ENCODE data around the gene CBARP.
A peak's percentile ranks its signal among the peaks of the same experiment; 100 is the strongest.

CBARP gene

DNA sequence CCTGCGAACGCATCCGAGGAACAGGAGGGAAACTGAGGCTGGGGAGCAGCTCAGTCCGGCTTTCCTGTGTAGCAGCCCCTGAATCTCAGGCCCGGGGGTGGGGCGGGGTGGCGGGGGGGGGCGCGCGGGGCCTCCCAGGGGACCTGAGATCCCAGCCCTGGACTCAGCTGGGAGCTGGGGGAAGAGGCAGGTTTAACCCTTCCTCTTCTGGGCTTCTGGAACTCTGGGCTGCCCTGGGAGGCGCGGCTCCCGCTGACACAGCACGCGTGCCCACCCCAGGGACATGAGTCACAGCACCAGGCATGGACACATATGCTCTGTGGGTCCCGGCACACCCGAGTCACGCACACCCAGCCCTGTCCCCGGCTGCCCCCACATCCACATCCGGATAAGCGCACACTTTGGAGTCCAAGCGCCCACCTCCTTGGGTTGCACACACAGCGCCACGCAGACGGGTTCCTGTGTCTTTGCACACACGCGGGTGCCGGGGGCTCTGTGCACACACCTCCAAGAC, 27.9 kb upstream of the CBARP start:
- DNase-seq (ENCODE audit: low read depth in 3 of 3): no peak

DNA sequence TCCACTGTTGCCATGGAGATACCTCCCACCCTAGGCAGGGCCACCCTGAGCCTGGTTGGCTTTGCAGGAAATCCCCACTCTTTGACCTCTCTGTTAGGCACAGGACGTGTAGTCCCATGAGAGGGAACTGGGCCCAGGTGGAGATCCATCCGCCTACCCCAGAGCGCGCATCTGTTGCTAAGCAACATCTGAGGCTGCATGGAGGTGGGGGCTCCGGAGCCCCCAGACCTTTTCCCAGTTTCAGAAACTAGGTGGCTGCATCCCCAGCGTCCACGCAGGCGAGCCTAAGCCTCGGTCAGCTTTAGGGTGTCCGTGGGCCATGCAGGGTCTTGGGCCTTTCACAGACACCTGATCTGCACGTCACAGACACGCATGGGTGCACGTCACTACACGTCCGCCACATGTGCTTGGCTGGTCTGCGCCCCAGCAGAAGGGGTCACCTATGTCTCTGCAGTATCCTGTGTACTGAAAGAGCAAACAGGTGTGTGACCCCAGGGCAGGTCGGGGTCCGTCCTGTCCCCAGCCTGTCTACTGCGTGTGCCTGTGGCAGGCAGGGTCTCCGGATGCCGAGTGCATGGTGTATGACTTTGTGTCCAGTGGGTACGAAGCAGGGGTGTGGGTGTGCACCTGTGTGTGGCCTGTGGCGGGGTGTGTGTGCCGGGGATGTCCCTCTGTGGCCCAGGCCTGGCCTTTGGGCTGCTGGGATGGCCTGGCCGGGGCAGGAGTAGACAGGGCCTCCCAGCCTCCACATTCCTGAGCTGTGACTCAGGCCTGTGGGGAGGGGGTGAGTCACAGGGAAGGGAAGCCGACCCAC, 27.2 kb upstream of the CBARP start:
- no peak for DNase-seq (ENCODE audit: low read depth in 3 of 3)

DNA sequence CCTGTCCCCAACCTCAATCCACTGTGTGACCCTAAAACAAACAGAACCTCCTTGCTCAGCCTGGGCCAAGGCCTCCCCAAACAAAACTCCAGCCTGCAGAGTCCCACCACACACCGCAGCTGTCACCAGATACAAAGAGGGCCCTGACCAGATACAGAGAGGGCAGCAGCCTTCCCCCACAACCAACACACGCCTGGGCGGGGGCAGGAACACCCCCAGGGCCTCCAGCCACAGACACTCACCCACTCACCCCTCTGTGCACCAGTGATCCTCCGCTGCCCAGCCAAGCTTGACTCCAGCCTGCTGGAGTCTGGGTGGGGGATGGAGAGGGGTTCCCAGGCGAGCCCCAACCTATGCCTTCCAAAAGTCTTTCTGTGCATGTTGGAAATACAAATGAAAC, 25.4 kb upstream of the CBARP start:
- no peak for DNase-seq (ENCODE audit: low read depth in 3 of 3)

DNA sequence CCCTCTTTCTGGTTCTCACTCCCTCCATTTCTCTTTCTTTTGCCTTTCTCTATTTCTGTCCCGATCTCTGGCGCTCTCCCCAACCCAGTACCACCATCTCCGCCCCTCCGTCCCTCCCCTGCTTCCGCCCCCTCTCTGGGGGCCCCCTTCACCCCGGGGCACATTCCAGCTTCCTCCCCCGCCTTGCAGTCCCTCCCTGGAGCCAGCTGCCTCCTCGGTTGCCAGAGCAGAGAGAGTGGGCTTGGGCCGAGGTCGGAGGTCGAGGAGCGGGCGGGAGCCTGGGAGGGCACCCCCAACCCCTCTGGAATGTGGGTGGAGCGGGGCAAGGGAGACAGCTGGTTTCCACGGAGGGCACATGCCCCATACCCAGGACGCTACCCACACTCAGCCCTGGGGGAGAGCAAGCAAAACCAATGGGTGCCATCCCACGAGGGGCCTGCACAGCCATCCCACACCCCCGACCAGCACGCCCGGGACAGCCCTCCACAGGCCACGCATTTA, 24.9 kb upstream of the CBARP start:
- DNase-seq (ENCODE audit: low read depth in 3 of 3): no peak

DNA sequence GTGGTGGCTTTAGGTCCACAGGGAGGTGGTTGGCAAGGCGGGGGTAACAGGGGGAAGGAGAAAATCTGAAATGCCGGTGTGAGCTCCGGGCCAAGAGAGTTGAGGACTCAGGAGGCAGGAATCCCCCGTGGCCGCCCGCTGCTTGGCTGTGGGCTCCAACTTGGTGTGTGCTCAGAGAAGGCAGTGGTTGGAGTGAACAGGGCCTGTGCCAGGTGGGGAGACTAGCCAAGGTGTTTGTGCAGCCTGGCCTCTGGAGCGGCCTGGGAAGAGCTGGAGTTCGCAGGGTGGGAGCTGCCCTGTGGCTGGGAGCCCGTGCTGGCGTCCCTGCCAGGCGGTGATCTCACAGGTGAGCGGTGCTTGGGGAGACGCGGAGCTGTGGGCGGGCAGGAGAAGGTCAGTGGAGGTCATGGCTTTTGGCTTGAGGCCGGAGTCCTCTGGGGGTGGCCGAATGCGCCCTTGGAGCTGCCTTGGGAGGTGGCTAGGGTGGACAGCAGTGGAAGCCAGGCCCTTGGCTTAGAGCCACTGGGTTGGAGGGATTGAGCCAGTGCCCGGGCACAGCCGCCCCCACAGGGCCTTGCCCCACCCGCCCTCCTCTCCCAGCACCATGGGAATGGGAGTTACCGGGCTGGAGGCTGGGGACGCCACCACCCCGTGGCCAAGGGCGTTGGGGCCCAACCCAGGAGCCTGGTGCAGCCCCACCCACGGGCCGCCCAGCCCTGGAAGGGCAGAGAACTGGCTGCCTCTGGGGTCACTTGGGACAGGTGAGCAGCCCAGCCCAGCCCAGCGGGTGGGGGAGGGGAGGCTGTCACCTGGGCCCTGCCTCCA, 24.2 kb upstream of the CBARP start:
- DNase-seq (ENCODE audit: low read depth in 3 of 3): no peak

DNA sequence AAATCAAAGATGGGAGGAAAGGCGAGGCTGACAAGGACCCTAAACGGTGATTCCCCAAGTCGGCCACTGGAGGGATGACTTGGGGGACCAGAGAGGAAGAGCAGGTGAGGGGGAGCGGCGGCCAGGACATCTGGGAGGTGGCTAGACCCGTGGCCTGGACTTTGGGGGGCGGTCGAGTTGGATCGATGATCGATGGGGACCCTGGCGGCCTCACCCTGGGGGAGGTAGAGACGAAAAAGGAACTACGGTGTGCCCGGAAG, 23.7 kb upstream of the CBARP start:
- no peak for DNase-seq (ENCODE audit: low read depth in 3 of 3)

DNA sequence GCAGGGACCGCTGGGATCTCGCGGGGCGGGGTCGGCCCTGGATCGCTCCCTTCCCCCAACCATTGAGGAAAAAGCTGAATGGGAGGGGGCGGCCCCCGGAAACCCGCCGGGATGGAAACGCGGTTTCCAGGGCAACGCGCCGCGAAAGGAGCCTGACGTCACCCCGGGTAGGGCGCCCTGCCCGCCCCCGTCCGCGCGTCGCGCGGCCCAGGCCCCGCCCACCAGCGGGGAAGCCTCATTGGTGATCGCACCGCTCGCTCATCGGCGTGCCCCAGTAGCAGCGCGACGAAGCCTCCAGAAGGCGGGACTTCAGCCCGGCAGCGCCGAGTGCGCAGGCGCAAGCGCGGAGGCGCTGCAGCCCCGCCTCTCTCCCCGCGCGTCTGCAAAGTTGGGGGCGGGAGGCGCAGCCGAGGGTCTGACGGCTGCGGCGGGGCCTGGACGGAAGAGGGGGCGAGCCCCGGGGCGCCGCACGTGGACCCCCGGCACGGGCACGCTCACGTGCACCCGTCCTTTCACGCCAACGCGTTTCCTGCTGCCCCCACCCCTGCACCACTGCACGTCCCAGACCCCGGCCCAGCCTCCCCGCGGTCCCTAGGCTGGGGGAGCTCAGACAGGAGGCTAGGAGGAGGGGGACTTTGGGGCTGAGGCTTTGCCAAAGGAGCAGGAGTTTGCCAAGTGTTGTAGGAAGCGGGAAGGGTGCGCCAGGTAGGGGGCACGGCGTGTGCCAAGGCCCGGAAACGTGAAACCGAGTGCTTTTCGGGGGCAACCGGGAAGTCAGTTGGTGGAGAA, 23.1 kb upstream of the CBARP start:
- DNase-seq (ENCODE audit: low read depth in 3 of 3): peak; percentile 91 to 97 (median 95)

DNA sequence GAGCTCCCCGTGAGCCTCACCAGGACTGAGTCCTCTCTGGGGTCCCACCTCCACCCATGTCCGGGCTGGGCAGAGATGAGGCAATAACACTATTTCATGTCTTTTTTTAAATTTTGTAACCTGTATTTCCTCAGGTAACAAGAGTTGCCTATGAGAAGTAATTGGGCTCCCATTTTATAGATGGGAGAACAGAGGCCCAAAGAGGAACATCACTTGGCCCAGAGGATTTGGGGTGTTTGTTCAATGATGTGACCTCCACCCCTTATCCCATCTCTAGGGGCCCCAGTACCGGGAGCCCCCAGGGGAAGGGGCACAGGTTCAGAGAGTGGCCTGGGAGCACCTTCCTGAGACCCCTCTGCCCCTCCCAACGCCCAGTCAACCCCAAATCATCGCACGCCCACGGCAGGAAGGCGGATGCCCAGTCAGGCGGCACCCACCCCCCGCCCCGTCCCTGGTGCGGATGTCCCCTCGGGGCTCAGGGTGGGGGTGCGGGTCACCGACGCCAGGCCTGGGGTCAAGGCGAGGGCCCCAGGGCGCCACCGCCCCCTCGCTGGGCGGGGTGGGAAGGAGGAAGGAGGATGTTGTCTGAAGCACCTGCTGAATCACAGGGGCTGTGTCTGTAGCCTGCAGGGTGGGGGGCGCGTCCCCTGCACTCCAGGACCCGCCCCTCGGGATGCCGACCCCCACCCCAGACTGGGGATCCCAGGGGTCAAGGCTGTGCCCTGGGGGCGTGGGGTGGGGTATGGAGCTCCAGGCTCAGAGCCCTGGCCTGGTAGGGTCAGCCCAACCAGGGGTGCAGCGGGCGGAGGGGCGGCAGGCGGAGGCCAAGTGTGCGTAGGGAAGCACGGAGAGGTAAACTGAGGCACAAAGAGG, 22.3 kb upstream of the CBARP start:
- DNase-seq (ENCODE audit: low read depth in 3 of 3): no peak

DNA sequence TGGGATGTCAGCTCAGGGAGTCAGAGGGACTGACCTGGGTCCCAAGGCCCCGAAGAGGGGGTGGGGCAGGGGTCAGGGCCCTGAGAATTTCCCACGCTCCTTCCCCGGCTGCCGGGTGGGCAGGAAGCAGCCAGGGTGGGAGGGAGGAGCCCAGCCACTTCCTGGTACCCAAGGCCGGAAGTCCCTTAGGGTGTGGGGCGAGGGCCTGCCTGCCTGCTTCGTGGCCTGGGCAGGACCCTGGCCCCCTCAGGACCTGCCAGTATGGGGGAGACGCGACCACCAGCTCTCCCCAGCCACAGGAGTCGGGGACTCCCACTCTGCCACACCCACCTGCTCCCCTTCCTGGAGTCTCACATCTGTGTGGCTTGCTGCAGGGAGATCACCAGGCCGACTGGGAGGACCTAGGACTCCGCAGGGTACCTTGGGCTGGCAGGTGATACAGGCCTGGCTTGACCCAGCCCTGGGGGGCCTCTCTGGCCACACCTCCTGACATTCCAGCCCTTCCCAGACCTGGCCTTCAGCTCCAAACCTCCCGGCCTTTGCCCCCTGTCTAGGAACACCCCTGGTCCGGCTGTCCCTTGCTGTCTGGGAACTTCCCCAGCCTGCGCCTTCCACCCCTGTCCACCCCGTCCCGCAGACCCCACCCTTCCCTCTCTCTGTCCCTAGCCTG, 21.5 kb upstream of the CBARP start:
- no peak for DNase-seq (ENCODE audit: low read depth in 3 of 3)

DNA sequence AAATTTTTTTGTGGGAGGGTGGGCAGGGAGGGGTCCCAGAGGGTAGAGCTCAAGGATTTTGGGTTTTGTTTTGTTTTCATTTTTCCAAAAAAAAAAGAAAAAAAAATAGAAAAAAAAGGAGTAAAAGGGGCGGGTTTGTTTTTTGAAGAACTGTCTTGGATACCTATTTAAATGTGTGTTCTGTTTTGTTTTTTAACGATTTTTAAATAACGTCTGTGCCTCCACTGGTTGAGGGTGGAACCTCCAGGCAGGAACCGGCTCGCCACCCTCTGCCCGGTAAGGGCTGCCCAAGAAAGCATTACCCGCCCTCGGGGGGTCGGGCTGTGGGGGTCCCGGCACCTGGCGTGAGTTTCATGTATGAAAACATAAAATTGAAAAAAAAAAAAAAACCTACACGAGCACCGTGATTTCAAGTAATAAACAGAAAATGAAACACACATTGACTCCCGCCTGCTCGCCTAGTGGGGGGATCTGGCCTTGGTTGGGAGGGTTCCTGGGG, 21.0 kb upstream of the CBARP start:
- no peak for DNase-seq (ENCODE audit: low read depth in 3 of 3)

DNA sequence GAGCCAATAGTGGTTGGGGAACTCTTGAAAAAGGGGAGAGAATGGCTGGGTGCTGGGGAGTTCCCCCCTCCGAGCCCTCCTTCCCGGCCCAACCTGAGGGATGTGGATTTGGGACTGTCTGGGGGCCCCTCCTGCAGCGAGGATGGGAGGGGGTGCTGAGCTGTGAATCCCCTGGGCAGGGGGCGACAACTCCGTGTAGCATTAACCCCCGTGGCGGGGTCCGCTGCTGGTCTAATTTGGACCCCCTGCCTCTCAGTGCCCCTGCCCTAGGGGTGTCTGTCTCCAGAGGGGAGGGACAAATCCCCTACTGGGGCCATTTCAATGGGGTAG, 20.3 kb upstream of the CBARP start:
- DNase-seq (ENCODE audit: low read depth in 3 of 3): no peak

DNA sequence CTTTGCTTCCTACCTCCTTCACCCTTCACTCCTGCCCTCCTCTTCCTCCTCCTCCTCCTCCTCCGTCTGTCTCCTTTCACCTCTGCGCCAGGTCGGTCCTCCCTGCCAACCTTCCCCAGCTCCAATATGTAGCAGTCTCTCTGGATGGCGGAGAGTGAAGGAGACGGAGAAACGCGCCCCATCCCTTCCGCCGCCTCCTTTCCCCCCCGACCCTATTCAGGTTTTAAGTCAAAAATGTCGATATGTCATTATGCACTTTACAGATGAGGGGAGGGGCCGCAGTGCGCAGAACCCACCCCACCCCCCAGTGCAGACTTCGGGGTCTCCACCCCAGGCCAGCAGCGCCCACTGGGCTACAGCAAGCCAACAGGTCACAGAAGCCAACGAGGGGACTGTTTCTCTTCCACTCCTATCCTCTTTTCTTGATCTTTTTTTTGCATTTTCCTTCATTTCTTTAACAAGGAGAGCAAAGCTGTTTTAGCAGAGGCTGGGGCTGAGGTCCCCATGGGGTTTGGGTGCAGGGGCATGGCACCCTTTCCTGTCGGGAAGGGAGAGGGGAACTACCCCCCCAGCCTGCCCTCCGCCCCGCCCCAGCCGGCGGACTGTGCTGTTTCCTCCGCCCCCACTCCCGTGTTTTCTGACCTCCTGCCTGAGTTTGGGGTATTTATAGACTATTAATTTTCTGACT, 19.8 kb upstream of the CBARP start:
- no peak for DNase-seq (ENCODE audit: low read depth in 3 of 3)

DNA sequence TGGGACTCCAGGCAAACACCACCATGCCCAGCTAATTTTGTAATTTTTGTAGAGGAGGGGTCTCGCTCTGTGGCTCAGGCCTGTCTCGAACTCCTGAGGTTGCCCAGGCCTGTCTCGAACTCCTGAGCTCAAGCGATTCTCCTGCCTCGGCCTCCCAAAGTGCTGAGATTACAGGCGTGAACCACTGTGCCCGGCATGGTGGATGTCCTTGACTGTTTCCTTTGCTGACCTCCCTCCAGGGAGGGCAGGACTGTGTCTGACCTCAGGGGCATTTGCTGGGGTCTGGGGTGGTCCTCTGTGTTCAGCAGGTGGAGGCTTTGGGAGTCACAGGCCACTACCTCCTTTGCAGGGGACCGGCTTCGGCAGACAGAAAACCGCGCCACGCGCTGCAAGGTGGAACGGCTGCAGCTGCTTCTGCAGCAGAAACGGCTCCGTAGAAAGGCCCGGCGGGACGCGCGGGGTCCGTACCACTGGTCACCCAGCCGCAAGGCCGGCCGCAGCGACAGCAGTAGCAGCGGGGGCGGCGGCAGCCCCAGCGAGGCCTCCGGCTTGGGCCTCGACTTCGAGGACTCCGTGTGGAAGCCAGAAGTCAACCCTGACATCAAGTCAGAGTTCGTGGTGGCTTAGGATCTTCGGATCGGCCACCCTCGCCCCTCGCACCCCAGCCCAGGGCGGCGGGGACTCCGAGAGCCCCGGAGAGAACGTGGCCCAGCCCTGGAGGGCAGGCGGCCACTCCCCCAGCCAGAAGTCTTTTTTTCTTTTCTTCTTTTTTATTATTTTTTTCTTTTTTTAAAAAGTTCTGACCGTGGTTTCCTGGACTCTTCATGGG, 19.1 kb upstream of the CBARP start:
- no peak for DNase-seq (ENCODE audit: low read depth in 3 of 3)

DNA sequence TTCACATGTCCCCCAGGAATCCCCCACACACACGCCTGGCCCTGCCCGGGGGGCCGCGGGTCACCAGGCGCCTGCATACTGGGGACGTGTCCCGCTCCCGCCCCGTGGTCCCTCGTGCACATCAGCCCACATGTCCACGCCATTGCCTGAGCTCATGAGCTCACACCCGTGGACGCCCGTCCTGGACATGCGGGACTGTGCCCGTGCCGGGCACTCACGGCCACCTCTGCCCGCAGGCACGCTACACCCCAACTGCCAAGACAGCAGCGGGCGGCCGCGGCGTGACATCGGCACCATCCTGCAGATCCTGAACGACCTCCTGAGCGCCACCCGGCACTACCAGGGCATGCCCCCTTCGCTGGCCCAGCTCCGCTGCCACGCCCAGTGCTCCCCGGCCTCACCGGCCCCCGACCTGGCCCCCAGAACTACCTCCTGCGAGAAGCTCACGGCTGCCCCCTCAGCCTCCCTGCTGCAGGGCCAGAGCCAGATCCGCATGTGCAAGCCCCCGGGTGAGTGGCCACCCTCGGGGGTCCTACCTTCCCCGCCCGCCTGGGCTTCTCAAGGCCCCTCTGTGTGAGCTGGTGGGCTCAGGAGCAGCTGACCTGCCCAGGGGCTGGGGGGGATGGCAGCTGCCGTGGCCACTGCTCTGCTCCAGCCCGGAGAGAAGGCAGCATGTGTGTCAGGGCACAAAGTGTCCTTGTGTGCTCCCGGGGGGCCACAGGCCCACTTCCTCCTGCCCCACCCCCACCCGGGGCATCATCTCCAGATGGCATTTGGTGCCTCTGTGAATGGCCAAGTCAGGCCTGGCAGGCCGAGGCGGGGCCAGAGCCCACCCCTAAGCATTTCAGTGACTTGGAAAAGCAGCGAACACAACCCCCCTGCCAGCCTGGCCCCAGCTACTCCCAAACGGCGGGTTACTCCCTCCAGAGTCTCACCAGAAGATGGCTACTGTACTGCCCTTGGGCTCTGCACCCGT, 17.7 kb upstream of the CBARP start:
- no peak for DNase-seq (ENCODE audit: low read depth in 3 of 3)

DNA sequence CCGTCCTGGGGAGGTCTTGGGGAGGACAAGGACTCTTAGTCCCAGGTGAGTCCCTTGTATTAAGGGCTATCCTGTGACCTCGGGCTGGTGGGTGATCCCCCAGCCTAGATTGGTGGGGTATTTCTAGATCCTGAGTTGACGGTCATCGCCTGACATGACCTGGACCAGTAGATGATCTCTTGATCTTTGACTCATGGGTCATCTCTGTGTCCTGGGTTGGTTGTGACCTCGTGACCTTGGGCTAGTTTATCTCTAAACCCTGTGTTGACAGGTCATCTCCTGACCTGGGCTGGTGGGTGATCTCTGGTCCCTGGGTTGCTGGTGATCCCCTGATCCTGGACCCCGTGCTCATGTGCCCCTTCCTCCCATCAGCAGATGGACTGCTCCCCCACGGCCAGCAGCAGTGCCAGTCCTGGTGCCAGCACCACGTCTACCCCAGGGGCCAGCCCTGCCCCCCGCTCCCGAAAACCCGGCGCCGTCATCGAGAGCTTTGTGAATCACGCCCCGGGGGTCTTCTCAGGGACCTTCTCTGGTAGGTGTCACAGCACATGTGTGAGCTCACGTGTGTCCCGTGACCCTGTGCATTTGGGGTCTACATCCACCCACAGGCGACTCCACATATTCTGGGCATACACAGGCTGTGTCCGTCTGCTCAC, 16.9 kb upstream of the CBARP start:
- no peak for DNase-seq (ENCODE audit: low read depth in 3 of 3)

DNA sequence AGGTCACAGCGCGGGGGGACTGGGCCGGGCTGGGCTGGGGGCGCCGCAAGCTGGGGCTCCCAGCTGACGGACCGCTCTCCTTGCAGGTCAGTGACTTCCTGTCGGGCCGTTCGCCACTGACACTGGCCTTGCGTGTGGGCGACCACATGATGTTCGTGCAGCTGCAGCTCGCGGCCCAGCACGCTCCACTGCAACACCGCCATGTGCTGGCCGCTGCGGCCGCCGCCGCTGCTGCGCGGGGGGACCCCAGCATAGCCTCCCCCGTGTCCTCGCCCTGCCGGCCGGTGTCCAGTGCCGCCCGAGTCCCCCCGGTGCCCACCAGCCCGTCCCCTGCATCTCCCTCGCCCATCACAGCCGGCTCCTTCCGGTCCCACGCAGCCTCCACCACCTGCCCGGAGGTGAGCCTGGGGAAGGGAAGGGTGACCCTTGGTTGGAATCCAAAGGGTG, 16.3 kb upstream of the CBARP start:
- no peak for DNase-seq (ENCODE audit: low read depth in 3 of 3)

DNA sequence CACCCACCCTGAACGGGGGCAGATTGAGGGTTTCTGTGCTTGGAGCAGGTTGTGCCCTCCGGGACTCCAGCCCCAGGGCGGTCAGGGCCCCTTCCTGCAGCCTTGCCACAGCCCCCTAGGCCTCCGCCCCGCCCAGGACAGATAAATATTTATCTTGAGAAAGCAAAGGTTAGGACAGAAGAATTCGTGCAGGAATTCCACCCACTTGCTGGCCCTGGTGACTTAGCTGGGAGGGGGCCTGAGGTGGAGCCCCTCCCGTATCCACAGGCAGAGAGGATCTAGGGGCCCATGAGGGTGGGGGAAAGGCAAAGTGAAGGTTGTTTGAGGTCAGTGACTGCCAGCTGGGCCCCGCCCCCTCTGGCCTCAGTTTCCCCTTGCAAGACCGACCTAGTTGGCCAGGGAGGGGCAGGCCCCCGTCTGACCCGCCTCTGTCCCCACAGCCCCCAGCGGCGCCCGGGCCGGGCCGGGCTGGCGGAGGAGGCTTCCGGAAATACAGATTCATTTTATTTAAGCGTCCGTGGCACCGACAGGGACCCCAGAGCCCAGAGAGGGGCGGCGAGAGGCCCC, 15.8 kb upstream of the CBARP start:
- DNase-seq (ENCODE audit: low read depth in 3 of 3): no peak

Data from stimulated activated CD4-positive, alpha-beta T cell treated with anti-CD3 and anti-CD28 coated beads, TNF-alpha, amount 100 ng/mL, for 4 hours (primary cell).